ENCODE measurements around the gene RETSAT.
A peak's percentile ranks its signal among the peaks of the same experiment; 100 is the strongest.
"Not testable (repeated sequence)": the region's sequence is repeated elsewhere in the genome, so short reads cannot be mapped to it uniquely, and the experiment has no call there.

Gene RETSAT

DNA sequence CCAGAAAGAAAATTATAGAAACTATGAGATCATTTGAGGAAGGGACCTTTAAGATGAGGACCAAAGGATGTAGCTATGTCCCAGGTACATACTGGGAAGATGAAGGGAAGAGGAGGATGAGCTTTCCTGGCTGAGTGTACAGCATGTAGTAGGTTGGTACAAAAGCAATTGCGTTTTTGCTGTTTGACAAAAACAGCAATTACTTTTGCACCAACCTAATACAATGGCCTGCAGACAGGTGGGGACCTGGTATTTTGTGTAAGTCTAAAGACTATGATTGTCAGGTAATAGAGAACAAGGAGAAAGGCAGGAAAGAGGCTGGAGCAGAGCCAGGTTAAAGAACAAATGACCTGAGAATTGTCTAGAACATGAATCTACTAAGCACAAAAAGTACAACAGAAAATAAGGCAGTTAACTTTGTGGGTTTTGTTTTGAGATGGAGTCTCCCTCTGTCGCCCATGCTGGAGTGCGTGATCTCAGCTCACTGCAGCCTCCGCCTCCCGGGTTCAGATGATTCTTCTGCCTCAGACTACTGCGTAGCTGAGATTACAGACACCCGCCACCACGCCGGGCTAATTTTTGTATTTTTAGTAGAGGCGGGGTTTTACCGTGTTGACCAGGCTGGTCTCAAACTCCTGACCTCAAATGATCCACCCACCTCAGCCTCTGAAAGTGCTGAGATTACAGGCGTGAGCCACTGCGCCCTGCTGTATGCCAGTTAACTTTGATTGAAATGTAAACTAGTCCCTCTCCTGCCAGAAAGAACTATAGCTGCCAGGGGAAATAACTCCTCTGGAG is 23.3 kb downstream of the RETSAT start:
- no peak for DNase-seq (ENCODE audit: low spot score)

DNA sequence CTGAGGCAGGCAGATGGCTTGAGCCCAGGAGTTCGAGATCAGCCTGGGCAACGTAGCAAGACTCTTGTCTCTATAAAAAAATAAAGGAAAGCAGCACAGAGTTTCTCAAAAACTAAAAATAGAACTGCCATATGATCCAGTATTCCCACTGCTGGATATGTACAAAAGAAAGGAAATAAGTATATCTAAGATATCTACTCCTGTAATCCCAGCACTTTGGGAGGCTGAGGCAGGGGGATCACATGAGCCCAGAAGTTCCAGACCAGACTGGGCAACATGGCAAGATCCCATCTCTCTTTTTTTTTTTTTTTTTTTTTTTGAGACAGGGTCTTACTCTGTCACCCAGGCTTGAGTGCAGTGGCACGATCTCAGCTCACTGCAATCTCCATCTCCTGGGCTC is 24.6 kb downstream of the RETSAT start:
- not testable (repeated sequence) for DNase-seq (ENCODE audit: low spot score)

DNA sequence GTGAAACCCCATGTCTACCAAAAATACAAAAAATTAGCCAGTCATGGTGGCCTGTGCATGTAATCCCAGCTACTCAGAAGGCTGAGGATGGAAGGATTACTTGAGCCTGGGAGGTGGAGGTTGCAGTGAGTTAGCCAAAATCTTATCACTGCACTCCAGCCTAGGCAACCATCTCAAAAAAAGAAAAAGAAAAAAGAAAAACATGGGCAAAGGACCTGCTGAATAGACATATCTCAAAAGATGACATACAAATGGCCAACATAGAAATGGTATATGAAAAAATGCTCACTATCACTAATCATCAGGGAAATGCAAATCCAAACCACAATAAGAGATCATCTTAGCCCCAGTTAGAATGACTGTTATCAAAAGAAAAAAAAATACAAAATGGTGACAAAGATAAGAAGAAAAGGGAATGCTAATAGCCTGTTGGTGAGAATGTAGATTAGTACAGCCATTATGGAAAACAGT is 25.1 kb downstream of the RETSAT start:
- DNase-seq (ENCODE audit: low spot score), result no peak

DNA sequence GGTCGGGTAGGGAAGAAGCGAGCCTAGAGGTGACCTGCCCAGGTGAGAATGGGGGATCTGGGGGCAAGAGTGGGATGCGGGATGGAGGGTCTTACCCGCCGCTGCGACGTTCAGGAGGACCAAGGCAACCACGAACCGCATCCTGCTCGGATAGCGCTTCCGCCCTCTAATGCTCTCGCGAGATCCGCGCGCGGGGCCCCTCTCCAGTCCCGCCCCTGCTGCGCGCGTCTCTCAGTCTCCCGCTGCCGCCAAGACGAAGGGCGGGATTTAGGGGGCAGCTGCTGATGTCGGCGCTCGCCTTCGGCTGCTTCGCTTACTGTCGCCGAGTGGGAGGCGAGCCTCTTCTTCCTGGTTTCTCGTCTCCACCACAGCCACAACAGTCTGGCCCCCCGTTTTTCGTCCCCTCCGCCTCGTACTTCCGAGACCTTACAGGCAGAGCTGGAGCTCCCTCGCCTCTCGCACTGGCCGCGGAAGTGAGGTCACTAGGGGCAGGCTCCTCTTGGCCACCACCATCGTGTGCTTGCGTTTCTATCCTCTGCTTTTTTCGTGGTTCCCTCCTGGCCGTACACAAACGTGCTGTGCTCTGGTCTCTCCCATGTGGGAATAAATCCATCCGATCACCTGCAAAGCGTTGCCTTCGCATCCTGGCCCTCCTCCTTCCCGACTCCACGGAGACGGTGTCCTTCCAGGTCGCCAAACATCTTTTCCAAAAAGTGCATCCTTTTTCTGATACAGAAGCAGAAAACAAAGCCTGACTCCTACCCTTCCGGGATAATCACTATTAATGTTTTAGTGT is 26.3 kb downstream of the RETSAT start, which contains the start of gene TGOLN2:
TGOLN2 (minus strand) TSS at position 168 of the 796 bp plus-strand sequence; CDS start at position 141, 27 bp downstream.
- DNase-seq (ENCODE audit: low spot score), result peak; percentile 96

DNA sequence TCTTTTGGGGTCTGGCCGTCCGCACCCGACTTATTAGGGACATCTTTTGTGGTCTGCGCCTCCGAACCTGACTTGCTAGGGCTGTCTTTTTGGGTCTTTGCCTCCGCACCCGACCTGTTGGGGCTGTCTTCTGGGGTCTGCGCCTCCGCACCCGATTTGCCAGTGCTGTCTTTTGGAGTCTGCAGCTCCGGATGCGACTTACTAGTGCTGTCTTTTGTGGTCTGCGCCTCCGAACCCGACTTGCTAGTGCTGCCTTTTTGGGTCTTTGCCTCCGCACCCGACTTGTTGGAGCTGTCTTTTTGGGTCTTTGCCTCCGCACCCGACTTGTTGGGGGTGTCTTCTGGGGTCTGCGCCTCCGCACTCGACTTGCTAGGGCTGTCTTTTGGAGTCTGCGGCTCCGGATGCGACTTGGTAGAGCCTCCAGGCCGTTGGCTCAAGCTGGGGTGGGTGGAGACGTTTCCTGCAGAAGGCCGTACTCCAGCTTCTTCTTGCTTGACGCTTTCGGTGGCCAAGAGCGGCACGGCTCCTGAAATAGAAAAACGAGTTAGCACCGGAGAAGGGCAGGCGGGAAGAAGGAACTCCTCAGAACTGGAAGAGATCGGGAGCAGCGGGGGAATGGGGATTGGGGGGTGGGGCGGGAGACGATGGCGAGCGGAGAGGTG is 27.0 kb downstream of the RETSAT start:
- peak; percentile 77 for DNase-seq (ENCODE audit: low spot score)

DNA sequence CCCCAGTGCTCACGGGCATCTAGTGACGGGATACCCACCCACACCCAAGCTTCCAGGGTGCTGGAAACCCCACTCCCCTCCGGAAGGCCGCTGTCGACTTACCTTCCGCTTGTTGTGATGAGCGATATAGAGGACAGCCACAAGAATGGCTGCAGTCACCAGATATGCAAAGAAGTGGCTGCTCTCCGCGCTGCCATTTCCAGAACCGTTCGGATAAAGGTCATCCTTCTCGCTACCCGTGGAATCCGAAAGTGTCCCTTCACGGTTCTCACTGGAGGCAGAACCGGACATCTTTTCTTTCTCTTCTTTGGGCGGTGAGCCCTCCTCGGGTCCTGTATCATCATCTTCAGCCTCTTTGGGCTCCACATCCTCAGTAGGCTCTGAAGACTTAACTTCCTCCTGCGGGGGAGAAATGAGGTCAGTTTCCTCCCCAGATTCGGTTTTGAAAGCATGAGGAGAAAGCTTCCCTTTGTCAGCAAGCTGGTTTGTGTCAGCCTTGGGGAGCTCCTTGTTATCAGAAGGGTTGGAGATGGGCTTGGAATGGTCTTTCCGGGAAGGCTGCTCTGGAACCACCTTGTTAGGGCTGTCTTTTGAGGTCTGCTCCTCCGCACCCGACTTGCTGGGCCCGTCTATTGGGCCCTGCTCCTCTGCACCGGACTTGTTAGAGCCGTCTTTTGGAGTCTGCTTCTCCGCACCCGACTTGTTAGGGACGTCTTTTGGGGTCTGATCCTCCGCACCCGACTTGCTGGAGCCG is 27.7 kb downstream of the RETSAT start:
- DNase-seq (ENCODE audit: low spot score), result no peak

DNA sequence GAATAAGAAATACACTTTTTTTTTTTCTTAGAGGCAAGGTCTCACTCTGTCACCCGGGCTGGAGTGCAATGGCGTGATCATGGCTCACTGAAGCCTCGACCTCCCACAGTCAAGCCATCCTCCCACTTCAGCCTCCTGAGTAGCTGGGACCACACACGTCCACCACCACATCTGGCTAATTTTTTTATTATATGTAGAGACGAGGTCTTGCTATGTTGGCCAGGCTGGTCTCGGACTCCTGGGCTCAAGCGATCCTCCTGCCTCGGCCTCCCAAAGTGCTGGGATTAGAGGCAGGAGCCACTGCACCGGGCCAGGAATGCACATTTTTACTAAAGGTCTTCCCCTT is 28.9 kb downstream of the RETSAT start:
- DNase-seq (ENCODE audit: low spot score), result no peak

DNA sequence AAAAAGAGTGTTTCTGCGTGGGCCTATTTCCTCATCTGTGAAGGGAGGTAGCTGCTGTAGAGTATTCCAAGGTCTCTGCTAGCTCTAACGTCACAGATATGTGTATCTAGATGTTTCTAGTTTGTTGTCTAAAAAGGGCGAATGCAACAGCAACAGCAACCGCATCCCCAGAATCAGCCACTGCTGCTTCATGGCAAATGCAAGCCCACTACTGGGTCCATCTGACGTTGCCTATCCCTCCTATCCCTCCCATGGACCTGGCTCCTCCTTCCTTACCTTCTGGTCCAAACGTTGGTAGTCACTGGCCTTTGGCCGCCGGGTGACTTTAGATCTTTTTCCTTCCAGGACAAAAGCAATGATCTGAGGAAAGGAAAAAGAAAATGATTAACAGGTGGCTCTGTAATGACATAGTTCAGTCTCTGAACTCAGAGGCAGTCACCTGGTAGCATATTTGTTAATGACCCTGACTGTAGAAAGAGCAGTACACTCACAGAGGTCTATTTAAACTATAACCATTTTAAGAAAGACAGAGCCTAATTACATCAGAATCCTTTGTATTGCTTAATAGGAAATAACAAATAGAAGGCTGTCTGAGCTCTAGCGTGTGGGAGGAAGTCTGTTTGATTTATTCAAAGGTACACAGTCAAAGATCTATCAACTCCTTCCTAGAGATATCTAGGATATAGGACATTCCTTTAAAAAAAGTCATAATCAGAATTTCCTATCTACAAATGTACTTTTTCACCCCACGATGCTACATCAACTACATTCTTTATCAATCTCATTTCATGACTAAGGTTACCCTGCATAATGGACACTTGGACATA is 29.5 kb downstream of the RETSAT start:
- no peak for DNase-seq (ENCODE audit: low spot score)

DNA sequence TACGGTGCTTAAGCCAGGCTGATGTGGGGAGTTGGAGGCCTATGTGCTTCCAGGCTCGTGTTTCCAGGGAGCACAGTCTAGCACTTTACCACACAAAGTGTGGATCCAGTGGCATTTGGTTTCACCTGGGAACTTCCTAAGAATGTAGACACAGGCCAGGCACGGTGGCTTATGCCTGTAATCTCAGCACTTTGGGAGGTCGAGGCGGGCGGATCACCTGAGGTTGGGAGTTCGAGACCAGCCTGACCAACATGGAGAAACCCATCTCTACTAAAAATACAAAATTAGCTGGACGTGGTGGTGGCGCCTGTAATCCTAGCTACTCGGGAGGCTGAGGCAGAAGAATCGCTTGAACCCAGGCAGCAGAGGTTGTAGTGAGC is 30.4 kb downstream of the RETSAT start:
- not testable (repeated sequence) for DNase-seq (ENCODE audit: low spot score)

DNA sequence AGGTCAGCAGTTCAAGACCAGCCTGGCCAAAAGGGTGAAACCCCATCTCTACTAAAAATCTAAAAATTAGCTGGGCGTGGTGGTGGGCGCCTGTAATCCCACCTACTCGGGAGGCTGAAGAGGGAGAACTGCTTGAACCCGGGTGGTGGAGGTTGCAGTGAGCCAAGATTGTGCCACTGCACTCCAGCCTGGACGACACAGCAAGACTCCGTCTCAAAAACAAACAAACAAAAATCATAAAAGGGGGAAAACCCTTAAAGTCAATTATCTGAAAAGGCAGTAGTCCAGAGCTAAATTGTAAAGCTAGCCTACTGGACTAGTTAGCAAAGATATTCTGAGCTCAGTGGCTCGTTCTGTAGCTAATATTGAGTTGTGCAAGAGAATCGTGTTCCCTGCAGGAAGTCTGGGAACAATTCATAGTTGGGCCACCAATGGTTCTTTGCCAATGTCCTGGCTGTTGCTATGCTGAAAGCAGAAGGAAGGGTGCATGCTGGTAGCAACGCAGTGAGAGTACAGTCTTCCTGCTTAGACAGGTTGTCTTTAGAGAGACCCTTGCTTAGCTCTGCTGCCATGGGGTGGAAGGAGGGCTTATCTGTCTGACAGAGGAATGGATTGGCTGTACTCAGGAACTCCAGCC is 30.9 kb downstream of the RETSAT start:
- DNase-seq (ENCODE audit: low spot score), result no peak

DNA sequence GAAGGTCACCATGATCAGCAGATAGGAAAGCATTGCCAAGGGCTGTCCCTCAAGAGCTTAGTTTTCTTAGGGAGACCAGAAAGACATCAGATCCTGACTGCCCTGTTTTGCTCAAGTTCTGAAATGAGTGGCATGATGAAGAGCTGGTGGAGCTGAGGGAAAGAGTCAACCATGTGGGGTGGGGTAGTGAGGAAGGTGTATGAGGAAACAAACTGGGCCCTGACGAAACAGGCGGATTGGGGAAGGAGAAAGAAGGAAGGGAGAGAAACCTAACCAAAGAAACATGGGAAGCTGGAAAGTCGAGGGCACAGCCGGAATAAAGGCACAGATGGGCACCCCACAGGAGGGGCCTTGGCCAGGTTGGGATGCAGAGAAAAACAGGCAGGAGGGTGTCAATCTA is 34.5 kb downstream of the RETSAT start:
- no peak for DNase-seq (ENCODE audit: low spot score)

DNA sequence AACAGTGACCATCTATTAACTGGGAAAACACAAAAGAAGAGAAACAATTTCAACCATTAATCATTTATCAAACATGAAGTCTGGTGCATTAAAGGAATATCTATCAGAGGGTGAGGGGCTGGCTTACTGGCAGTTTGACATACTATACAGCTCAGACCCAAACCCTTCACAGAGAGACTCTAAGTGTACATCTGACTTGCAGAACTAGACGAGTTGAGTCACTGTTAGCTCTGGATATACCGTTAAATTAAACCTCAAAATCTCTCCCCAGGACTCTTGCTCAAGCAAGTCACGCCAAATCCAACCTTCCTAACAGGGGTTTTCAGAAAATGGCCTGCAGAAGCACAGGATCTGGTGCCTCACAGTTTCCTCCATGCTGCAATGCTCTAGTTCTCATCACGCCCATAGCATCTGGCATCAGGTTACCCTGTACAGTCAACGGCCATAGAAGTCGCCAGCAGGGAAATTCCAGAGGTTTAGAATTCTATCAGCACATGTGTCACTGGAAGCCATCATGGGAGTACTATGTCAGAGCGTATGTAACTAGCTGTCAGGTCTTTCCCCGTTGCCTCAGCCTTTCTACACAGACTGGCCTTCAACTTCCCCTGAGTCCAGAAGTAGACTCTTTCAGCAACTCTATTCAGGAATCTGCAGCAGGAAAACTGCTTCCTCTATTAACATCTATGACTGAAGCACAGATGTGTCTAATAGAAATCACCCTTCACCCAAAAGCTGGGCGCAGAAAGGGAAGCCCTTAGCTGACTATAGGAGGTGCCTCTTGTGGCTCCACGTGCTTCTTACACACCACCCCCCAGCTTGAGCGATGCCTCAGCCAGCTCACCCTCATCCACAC is 35.9 kb downstream of the RETSAT start:
- no peak for DNase-seq (ENCODE audit: low spot score)

DNA sequence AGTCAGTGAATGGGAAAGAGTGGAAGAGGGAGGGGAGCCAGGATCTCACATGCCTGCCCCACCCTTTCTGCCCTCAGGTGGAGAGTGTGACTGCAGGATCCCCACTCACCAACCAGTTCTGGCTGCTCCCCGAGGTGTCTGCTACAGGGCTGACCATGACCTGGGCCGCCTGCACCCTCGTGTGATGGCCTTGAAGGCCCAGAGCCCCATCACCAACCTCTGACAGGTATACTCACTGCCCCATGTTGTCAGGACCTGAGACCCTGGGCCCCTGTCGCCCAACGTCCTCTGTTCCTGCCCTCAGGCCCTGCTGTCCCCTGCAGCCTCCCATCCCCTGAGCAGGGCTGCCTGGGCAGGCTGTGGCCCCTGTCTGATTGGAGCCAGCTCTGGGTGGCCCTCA is 38.4 kb downstream of the RETSAT start:
- DNase-seq (ENCODE audit: low spot score), result not testable (repeated sequence)

DNA sequence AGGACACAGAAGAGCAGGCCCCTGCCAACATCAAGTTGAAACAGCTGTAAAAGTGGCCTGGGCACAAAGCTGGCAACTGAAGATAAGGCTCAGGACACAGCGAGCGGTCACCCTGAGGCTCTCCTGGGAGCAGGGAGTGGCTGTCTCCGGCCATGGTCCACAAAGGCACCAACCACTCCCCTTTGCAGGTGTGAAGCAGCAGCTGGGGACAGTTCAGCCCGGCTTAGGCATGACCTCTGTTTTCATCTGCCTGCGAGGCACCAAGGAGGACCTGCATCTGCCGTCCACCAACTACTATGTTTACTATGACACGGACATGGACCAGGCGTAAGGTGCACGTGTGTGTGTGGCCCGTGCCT is 39.5 kb downstream of the RETSAT start:
- no peak for DNase-seq (ENCODE audit: low spot score)

DNA sequence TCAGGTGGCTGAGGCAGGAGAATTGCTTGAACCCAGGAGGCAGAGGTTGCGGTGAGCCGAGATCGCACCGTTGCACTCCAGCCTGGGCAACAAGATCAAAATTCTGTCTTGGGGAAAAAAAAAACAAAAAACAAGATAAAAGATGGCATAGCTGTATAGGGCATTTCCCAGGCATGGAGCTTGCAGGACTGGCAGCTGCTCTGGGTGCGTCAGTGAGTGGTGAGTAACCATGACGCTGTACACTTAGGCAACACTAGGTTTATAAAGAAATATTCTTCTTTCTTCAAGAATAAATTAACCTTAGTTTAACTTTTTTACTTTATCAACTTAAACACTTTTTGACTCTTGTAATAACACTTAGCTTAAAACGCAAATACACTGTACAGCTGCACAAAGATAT is 41.9 kb downstream of the RETSAT start:
- DNase-seq (ENCODE audit: low spot score), result no peak

DNA sequence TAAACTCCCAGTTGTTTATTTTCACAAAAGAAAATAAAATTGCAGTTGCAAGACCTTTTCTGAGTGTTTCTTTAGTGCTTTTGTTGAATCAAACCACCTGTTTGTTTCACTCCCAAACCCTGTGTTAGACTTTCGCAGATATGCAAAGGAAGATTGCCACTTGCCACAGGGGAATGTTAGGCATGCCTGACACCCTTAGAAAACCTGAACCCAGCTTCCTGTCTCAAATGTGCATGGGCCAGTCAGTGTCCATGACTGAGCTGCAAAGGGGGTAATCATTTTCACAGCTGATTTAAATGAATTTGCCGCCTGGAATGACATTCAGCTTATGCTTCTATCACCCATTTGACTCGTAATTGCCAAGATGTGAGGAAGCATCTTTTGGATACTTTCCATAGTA is 44.0 kb downstream of the RETSAT start:
- no peak for DNase-seq (ENCODE audit: low spot score)

DNA sequence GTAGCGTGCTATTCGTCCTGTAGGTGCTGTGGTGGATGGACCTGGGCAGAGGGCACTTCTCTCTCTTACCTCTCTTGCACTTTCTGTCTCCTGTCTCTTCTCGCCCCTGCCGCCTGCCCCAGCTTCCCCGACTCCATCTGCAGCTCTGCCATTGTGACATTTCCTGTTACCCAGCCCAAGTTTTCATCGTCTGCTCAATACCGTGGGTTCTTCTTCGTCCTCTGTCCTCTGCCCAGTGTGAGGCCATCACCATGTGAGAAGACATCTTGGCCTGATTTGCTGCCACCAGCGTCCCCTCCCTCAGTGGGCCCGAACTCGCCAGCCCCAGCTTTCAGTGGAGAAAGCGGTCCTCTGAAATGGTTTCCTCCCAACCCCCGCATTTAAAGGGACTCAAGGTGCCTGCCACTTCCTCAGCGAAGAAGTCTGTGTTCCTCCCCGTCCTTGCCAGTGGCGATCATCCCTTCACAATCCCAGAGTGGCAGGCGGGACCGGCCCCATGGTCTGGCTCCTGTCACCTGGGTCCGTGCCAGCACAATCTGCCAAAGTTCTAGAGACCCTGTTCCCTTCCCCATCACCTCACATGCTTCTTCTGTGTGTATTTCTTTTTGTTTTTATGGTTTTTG is 44.5 kb downstream of the RETSAT start:
- no peak for DNase-seq (ENCODE audit: low spot score)

DNA sequence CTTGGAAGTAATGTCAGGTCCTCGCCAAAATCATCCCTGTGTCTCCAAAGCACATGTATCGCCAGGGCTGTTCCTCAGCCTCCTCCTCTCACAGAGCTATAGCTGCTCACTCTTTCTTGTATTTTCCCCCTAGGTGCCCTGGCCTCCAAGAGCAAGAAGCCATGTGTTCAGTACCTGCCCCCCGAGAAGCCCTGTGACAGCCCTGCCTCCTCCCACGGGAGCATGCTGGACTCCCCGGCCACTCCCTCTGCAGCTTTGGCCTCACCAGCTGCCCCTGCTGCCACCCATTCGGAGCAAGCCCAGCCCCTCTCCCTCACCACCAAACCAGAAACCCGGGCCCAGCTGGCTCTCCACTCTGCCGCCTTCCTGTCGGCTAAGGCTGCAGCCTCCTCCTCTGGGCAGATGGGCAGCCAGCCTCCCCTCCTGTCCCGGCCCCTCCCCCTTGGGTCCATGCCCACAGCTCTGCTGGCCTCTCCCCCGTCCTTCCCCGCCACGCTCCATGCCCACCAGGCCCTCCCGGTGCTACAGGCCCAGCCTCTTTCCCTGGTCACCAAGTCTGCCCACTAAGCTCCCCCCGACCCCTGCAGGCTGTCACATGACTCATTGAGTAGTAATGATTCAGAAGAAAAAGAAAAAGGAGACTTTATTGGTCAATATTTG is 45.3 kb downstream of the RETSAT start:
- peak; percentile 80 for DNase-seq (ENCODE audit: low spot score)

DNA sequence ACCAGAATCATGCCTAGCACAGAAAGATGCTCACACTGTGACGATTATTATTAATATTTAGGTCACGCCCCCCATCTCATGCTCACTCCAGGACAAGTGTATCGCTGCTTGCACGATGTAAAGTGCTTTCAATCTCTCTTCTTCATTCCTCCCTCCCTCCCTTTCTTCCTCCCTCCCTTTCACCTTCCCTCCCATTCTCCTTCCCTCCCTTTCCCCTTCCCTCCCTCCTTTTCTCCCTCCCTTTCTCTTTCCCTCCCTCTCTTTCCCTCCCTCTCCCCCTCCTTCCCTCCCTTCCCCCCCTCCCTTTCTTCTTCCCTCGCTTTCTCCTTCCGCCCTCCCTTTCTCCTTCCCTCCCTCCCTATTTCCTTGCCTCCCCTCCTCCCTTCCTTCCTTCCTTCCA is 46.1 kb downstream of the RETSAT start:
- no peak for DNase-seq (ENCODE audit: low spot score)

Measured in left forelimb (tissue), 1 donor.